HepG2 (cell line): Measurements from ENCODE around the gene ZSCAN2.

Source experiments
- AKAP8 ChIP-seq: sonication (generic); formaldehyde crosslinking; IDR thresholded peaks from 2 replicates; pipeline ENCODE4 v1.5.1; 2020; ENCODE audit warnings: mild to moderate bottlenecking, missing genetic modification reagents
- CBFB ChIP-seq: sonication (generic); formaldehyde crosslinking; IDR thresholded peaks from 2 replicates; pipeline ENCODE4 v1.4.0; 2020; ENCODE audit warnings: missing genetic modification reagents
- EZH2 ChIP-seq: conservative IDR thresholded peaks from 2 replicates; pipeline ENCODE4 v1.6.1; 2012; ENCODE audit warnings: mild to moderate bottlenecking, low read depth, low read length, moderate library complexity
- POLR2A ChIP-seq, 2 experiments: IDR thresholded peaks; 2 replicates each; pipeline ENCODE4 v1.6.1; 2011; ENCODE audit warnings: low read depth in 2 of 2, low read length in 2 of 2, mild to moderate bottlenecking in 1 of 2, moderate library complexity in 1 of 2; ENCODE audit not compliant: insufficient read depth in 1 of 2
- RAD21 ChIP-seq: fragments of 450-650 bp; formaldehyde crosslinking; IDR thresholded peaks from 2 replicates; pipeline ENCODE4 v1.5.0; 2020; ENCODE audit warnings: mild to moderate bottlenecking
- TAF1 ChIP-seq: sonication (generic); formaldehyde crosslinking; IDR thresholded peaks from 2 replicates; pipeline ENCODE4 v1.4.0; 2020; ENCODE audit warnings: missing genetic modification reagents
- ZFP36 ChIP-seq: fragments of 150-350 bp; IDR thresholded peaks from 2 replicates; pipeline ENCODE4 v1.6.1; 2018; ENCODE audit warnings: borderline replicate concordance, low read length, low read depth; ENCODE audit not compliant: partially characterized antibody
- ZNF274 ChIP-seq: sonication (generic); formaldehyde crosslinking; IDR thresholded peaks from 2 replicates; pipeline ENCODE4 v1.5.1; 2020; ENCODE audit warnings: mild to moderate bottlenecking, missing genetic modification reagents
- ZNF580 ChIP-seq: IDR thresholded peaks from 2 replicates; pipeline ENCODE4 v1.6.1; 2016; ENCODE audit warnings: low read depth, borderline replicate concordance

GRCh38 chr15:84586696-84587095, 14.1 kb upstream of the ZSCAN2 start:
- TF ChIP-seq RAD21 (CRISPR knock-in tag) (no peak), EZH2 (no peak), TAF1 (CRISPR knock-in tag) (no peak), ZNF274 (CRISPR knock-in tag) (no peak), CBFB (CRISPR knock-in tag) (no peak), AKAP8 (CRISPR knock-in tag) (no peak), ZNF580 (CRISPR knock-in tag) (no peak), ZFP36 (no peak), POLR2A (IDR thresholded peaks at IDR 0.05; ENCODE audit: insufficient read depth in 1 of 2, low read depth in 2 of 2, low read length in 2 of 2) (no peak)
